GM19240 (cell line): ENCODE results near the gene SORBS1.

Experiments used
- DNase-seq: peaks from one replicate; pipeline ENCODE4 v3.0.0; 2011; ENCODE audit warnings: low spot score; ENCODE audit not compliant: insufficient read length

The SORBS1 gene

GRCh38 chr10:95414016-95414830 lies 146.9 kb downstream of the SORBS1 start:
- no peak for DNase-seq

GRCh38 chr10:95413588-95413987 lies 147.6 kb downstream of the SORBS1 start:
- DNase-seq: no peak

DNA sequence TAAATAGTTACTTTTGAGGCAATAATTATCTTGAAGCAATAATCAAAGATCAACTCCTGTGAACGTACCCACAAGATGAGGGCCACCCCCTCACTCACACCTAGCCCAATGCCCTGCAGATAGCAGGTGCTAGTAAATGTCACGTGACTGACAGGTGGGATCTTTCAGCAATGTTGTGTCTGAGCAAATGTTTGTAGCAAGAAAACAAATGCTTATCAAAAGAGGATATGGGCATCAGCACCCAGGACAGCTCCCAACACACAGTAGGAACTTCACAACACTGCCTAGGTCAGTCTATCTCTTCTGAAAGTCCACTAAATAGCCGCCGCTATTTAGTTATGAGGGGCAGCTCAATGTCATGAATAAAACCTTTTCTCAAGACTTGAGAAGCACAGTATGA lies 149.5 kb downstream of the SORBS1 start:
- no peak for DNase-seq

DNA sequence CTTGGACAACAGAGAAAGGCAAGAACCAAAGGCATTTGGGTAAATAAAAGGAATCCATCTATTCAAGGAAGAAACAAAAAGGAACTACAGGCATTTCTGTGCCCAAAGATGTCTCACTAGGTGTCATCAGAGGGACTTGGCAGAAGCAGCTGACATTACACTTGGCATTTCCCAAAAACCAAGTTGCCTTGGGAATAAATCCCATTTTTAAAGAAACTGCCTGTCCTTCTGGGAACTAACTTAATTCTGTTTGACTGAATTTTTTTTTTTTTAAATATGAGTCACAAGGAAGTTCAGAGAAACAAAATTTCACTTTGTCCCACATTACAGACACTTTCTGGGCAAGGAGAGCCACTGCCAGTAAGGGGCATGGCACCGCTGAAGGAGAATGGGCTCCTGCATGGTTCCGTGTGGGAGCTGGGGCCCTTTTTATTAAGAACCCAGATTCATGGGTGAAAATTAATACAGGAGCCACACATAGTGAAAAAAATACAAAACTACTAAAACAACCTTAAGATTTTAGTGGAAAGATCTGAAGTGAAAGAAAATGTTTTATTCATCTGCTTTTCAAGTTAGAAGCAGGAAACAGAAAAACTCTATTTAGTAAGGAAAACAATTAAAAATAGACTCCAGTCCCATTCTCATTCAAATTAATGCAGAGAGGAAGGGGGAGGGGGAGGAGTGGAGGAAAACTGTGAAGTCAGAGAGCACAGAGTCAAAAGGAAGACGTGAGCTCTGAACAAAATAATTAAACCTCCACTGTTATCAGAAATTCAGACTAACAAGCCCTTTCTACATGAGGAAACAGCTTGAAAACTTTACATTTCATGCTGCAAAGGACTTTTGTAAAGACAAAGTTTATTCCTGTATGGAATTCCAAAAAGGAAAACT lies 151.9 kb downstream of the SORBS1 start:
- DNase-seq: no peak

GRCh38 chr10:95408148-95408960 lies 152.8 kb downstream of the SORBS1 start:
- DNase-seq: no peak

- DNase-seq: no peak
Observed at GRCh38 chr10:95407546-95407945, 153.6 kb downstream of the SORBS1 start.

- no peak for DNase-seq
Observed at GRCh38 chr10:95406651-95407280, 154.4 kb downstream of the SORBS1 start.

- DNase-seq: no peak
Observed at GRCh38 chr10:95405655-95406054, 155.5 kb downstream of the SORBS1 start.

DNA sequence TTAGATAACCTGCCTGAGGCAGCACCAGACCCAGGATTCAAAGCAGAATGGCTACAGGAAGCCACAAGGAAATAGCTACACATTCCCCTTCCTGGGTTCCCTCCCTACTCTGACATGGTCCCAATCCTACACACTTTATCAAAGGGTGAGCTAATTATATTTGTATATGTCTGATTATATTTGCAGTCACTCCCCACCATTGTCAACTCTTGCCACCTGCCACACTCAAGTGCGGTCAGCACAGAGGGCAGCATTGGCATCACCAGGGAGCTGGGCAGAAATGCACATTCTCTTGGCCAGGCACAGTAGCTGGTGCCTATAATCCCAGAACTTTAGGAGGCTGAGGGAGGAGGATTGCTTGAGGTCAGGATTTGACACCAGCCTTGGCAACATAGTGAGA lies 156.3 kb downstream of the SORBS1 start:
- no peak for DNase-seq

- no peak for DNase-seq
Observed at GRCh38 chr10:95404462-95404858, 156.7 kb downstream of the SORBS1 start.

DNA sequence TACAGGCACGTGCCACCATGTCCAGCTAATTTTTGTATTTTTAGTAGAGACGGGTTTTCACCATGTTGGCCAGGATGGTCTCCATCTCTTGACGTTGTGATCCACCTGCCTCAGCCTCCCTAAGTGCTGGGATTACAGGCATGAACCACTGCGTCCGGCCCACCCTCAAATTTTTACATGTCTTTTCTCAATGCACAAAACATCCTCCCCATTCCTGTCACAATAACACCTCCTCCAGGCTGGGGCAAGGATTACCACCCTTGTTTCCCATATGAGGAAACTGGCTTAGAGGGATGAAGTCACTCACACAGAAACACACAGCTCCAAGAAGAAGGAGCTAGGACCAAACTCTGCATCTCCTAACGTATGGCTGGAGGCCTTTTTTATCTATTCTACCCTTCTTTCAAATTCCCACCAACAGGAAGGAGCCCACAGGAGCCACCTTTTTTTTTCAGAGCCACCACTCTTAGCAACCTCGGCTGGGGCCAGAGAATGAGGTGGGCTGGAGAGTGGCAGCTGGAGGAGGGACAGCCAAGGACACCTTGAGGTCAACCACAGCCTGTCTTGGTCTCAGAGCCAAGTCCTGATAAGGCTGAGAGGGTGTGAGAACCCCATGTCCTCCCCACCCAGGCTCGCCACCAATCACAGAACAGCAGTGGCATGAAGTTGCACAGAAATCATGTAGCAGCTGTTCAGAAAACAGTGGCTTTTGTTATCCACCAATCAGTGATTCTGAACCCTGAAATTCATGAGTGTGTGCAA lies 157.3 kb downstream of the SORBS1 start:
- DNase-seq: no peak

DNA sequence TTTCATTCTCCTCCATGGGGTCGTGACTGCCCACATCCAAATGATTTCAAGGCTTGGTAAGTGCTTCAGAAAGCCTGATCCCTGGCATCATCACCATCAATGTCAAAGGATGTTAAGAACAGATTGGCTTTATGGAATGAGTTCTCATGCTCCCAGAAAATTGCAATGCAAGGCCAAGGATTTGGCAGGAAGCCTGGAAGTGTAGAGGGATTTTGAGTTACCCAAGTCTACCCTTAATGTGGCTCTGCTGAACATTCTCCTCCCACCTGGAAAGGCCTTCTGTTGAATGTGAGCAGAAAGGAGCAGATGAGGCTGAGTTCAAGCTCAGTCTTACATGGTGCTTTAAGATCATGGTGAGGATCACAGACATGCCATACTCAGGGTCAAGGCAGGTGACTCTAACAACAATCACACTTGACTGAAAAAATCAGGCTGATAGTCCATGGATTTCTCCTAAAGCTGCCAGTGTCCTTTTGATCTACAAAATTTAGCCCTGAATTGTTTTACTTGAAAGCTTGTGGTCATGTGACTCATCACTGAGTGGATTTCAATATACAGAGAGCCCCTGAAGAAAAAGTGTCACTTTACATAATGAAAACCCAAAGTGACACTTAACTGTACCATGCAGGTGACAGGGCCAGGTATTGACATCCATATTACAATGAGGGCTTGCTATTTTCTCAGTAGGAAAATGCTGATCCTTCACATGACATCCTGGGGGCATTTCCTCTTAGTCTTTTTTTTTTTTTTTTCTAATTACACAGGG lies 159.3 kb downstream of the SORBS1 start:
- no peak for DNase-seq

DNA sequence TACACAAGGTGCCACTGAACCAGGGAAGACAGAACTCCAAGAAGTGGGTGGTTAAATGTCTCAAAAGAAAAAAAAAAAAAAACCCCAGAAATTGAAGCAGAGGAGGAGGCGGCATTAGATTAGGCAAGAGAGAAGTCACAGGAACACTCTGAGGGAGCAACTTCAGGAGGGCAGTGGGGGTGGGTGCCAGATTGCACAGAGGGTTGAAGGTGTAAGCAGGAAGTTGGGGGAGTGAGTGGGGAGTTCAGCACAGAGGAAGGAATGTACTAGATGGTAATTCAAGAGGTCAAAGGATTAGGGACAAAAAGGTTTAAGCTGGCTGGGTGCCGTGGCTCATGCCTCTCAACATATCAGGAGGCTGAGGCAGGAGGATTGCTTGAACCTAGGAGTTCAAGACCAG lies 160.4 kb downstream of the SORBS1 start:
- no peak for DNase-seq

DNA sequence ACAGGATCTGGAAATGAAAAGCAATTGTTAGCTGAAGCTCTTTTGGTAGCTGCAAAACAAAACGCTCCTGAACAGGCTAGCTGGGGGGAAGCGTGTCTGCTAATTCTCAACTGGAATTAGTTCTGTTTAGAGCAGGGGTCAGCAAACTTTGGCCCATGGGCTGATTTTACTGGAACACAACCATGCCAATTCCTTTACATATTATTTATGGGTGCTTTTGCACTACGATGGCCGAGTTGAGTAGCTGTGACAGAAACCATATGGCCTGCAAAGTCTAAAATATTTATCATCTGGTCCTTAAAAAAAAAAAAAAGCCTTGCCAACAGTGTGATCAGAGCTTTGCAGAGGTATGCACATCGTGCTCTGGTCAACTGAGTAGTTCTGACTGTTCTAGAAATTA lies 162.0 kb downstream of the SORBS1 start:
- DNase-seq: no peak

- no peak for DNase-seq
Observed at GRCh38 chr10:95397747-95398146, 163.4 kb downstream of the SORBS1 start.

DNA sequence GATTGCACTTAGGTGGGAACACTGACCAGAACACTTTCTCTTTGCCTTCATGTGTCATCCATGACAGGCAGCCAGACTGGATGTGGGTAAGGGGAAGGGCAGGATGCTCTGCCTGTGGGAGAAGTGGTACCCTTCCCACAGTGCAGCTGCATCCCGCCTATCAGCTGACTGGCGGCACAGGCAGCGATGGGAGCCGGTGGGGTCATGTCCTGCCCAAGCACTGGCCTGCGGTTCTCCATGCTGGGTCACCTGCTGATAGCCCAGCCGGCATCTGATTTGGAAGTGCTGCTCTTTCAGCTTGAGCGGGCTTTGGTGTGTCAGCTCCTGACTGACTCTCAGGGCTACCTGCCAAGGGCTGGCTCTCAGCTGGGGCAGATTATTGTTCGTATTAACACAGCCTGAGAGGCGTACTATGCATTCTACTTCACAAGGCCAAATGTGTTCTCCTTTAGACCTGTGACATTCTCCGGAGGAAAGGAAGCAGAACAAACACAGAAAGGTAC lies 165.2 kb downstream of the SORBS1 start:
- no peak for DNase-seq

DNA sequence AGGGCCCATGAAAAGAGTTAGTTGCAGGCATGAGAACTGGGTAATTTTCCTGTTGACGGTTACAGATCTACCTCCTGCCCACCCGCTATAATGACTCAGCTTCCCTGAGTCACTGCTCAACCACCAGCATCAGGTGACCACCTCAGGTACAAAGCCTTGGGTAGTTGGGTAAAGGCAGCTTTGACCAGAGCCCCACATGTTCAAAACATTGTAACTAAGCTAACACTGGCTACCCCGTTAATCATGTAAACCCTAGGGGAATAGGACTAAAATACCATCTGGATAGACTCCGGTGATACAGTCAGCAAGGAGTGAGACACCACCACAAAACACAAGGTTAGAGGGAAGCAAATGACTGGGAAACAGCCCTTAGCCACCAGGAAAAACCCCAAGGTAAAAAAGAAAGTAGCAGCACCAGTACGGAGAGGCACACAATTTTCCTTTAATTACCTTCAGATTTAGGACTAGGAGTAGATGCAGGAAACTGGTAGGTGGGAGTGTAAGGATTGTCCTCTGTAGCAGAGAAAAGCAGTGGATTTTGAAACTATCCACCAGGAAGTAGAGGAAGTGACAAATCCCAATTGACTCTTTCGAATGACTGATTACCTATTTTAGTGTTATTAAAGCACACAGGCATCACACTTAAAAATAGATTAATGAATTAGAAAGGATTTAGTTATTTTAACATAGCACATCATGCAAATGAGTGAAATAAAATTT lies 166.8 kb downstream of the SORBS1 start:
- DNase-seq: no peak

- no peak for DNase-seq
Observed at GRCh38 chr10:95392681-95393164, 168.4 kb downstream of the SORBS1 start.

DNA sequence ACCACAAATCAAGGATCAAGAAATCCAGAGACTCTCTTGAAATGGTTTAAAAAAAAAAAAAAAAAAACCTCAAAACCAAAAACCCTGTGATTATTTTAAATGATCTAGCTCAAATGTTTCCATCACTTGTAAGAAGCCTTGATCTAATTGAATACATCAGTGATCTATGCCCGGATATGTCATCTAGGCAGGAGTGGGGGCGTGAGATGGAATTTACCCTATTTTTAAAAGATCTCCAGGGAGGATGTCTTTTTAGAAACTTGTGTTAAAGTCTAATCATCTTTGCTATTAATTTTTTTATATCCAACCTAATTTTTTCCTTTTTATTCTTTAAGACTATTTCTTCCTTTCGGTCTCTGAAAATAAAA lies 169.0 kb downstream of the SORBS1 start:
- no peak for DNase-seq
